Cardiac fibroblast (primary cell): ENCODE measurements around the gene PTPN13.

Source experiments
- DNase-seq, 2 donors: peaks; one replicate each; pipeline versions ENCODE4 v3.0.0 to v3.0.0-alpha.2; 2010; ENCODE audit warnings: low read depth in 2 of 2
- H3K4me3 ChIP-seq, 2 donors: replicated peaks in 1 of 2; 1 replicate in 1 of 2; 2 replicates in 1 of 2; pipeline ENCODE4 v1.5.1; 2011; ENCODE audit warnings: low read depth in 2 of 2, low read length in 2 of 2, mild to moderate bottlenecking in 2 of 2, moderate library complexity in 1 of 2
- TF ChIP-seq, protein P1 (sequence below): IDR thresholded peaks from one replicate; pipeline ENCODE4 v1.5.1; 2011; ENCODE audit warnings: low read depth, mild to moderate bottlenecking, low read length, inconsistent platforms

The PTPN13 gene

GRCh38 chr4:86556791-86557415, 37.2 kb upstream of the PTPN13 start:
- no peak overlapping the region for H3K4me3 ChIP-seq
- TF ChIP-seq, protein P1, sequence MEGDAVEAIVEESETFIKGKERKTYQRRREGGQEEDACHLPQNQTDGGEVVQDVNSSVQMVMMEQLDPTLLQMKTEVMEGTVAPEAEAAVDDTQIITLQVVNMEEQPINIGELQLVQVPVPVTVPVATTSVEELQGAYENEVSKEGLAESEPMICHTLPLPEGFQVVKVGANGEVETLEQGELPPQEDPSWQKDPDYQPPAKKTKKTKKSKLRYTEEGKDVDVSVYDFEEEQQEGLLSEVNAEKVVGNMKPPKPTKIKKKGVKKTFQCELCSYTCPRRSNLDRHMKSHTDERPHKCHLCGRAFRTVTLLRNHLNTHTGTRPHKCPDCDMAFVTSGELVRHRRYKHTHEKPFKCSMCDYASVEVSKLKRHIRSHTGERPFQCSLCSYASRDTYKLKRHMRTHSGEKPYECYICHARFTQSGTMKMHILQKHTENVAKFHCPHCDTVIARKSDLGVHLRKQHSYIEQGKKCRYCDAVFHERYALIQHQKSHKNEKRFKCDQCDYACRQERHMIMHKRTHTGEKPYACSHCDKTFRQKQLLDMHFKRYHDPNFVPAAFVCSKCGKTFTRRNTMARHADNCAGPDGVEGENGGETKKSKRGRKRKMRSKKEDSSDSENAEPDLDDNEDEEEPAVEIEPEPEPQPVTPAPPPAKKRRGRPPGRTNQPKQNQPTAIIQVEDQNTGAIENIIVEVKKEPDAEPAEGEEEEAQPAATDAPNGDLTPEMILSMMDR, result no peak
- DNase-seq, result peak; percentile 23 to 58

DNA sequence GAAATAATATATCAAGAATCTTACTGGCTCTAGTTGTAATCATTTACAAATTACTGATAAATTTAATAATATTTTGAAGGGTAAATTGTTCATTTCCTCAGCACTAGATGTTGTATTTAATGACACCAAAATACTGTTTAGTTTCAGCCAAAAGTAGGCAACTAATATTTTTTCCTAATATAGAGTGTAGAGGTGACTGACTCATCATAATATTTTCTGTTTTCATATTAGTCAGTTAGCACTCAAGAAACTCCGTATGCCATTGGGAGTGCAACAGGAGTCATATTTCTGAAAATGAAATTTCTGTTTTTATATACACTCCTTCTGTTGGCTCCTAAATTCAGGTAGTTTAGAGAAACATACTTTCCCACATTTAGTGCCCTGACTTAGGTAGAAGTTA, 36.6 kb upstream of the PTPN13 start:
- TF ChIP-seq, protein P1, result no peak
- DNase-seq, result peak in 1 of 2 donors; percentile 54

DNA sequence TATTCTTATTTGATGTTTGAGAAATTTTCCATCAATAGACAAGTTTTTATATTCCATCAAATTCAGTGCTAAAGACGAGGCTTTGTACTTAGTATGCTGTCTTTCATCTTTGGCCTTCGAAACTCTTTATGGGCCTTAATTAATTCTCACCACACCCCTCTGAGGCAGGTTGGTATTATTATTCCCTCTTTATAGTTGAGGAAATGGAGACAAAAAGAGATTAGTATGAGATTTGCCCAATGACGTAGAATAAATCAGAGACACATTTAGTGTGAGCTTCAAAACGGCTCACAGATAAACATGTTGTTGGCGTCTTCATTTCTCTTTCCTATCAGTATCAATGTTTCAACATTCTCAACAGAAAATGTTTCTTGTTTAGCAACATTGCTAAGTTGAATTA, 35.9 kb upstream of the PTPN13 start:
- TF ChIP-seq, protein P1, result no peak
- H3K4me3 ChIP-seq, result no peak overlapping the region
- DNase-seq, result no peak

More for the DNA sequence above, 36.6 kb upstream of the PTPN13 start:
- H3K4me3 ChIP-seq, result no peak overlapping the region

DNA sequence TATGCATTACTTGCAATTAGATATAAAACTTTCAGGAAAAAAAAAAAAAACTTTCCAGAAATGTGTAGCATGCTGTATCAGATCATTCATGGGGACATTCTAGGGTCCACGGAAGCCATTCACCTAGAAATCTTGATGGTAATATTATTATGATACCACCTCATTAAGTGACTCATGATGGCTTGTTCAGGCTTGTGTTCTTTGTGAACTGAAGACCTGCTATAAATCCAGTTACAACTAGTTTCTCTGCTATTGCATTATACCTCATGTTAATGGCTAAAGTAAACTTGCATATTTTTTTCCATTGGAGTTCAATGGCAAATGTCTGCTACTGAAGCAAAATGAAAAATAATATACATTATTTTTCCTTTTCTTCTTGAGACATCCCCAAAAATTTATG, 35.3 kb upstream of the PTPN13 start:
- no peak overlapping the region for H3K4me3 ChIP-seq
- TF ChIP-seq, protein P1, result no peak
- DNase-seq, result peak in 1 of 2 donors; percentile 38

- DNase-seq, result no peak
- no peak overlapping the region for H3K4me3 ChIP-seq
- TF ChIP-seq, protein P1, result no peak
Observed at GRCh38 chr4:86560447-86560846, 33.7 kb upstream of the PTPN13 start.

DNA sequence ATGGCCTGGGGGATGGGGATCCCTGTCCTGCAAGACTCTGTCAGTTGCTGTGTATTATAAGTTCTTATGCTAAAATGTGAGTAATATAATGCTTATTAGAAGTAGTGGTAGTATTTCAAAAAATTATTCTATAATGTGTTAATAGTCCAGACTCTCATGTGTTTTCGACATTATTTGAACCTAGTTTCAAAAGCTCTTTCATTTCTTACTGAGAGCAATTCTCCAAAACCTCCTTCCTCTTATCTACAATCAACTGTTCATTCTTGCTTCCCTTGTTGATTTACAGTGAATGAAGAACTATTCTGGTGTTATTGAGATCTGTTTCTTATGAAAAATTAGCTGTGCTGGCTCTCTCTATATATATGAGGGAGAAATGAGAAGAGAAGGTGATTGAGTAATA, 32.9 kb upstream of the PTPN13 start:
- no peak overlapping the region for H3K4me3 ChIP-seq
- TF ChIP-seq, protein P1, result no peak
- DNase-seq, result no peak

- TF ChIP-seq, protein P1, result no peak
- no peak overlapping the region for H3K4me3 ChIP-seq
- DNase-seq, result no peak
Observed at GRCh38 chr4:86563416-86563815, 30.7 kb upstream of the PTPN13 start.
